HepG2 (cell line): ENCODE measurements around the gene NRSN2. TPM values are rescaled to one million over a fixed set of nuclear protein-coding genes. Genes with fewer than 3 reads are reported as not detected.

Source experiments
- CHD2 ChIP-seq: IDR thresholded peaks from 2 replicates; pipeline ENCODE4 v1.6.1; 2011; ENCODE audit warnings: low read depth, low read length, improper control_type of control experiment
- ESRRA ChIP-seq: sonication (generic); formaldehyde crosslinking; IDR thresholded peaks from 2 replicates; pipeline ENCODE4 v1.5.1; 2020; ENCODE audit warnings: mild to moderate bottlenecking, low read depth, missing genetic modification reagents
- GABPA ChIP-seq, 2 experiments: IDR thresholded peaks; 2 replicates each; pipeline ENCODE4 v1.6.1; 2011 to 2016; ENCODE audit warnings: low read depth in 2 of 2, low read length in 1 of 2, missing biosample characterization in 1 of 2, missing genetic modification characterization in 1 of 2
- HDAC2 ChIP-seq: sonication (generic); formaldehyde crosslinking; IDR thresholded peaks from 2 replicates; pipeline ENCODE4 v1.4.0; 2020; ENCODE audit warnings: missing genetic modification reagents
- KLF12 ChIP-seq: sonication (generic); formaldehyde crosslinking; IDR thresholded peaks from 2 replicates; pipeline ENCODE4 v1.4.0; 2020; ENCODE audit warnings: missing genetic modification reagents, borderline replicate concordance
- MAFG ChIP-seq: sonication (generic); formaldehyde crosslinking; IDR thresholded peaks from 2 replicates; pipeline ENCODE4 v1.5.1; 2020; ENCODE audit warnings: mild to moderate bottlenecking, missing genetic modification reagents
- MBNL3 ChIP-seq: fragments of 250-450 bp; sonication (Bioruptor Pico); conservative IDR thresholded peaks from 2 replicates; pipeline ENCODE4 v1.8.0; 2022; ENCODE audit warnings: mild to moderate bottlenecking, inconsistent platforms
- POLR2G ChIP-seq: fragments of 200-400 bp; formaldehyde crosslinking; IDR thresholded peaks from 2 replicates; pipeline ENCODE4 v1.6.1; 2018; ENCODE audit warnings: mild to moderate bottlenecking, low read depth, low read length, moderate library complexity
- RFX5 ChIP-seq: IDR thresholded peaks from 2 replicates; pipeline ENCODE4 v1.6.1; 2011; ENCODE audit warnings: low read depth, low read length, improper control_type of control experiment
- SRSF4 ChIP-seq: fragments of 200-400 bp; formaldehyde crosslinking; IDR thresholded peaks from one replicate; pipeline ENCODE4 v1.6.1; 2018; ENCODE audit warnings: mild to moderate bottlenecking, low read depth, low read length, moderate library complexity; ENCODE audit not compliant: poor library complexity, severe bottlenecking
- SYNCRIP ChIP-seq: fragments of 200-400 bp; formaldehyde crosslinking; IDR thresholded peaks from 2 replicates; pipeline ENCODE4 v1.6.1; 2018; ENCODE audit warnings: mild to moderate bottlenecking, low read depth, low read length; ENCODE audit not compliant: insufficient read depth
- TBX2 ChIP-seq: sonication (generic); formaldehyde crosslinking; IDR thresholded peaks from 2 replicates; pipeline ENCODE4 v1.5.0; 2020; ENCODE audit warnings: missing genetic modification reagents, mild to moderate bottlenecking, borderline replicate concordance
- TSC22D2 ChIP-seq: sonication (generic); formaldehyde crosslinking; IDR thresholded peaks from 2 replicates; pipeline ENCODE4 v1.5.1; 2020; ENCODE audit warnings: missing genetic modification reagents, mild to moderate bottlenecking, borderline replicate concordance
- YEATS2 ChIP-seq: sonication (generic); formaldehyde crosslinking; IDR thresholded peaks from 2 replicates; pipeline ENCODE4 v1.4.0; 2020; ENCODE audit warnings: missing genetic modification reagents, borderline replicate concordance
- ZKSCAN5 ChIP-seq: sonication (generic); formaldehyde crosslinking; IDR thresholded peaks from 2 replicates; pipeline ENCODE4 v1.5.1; 2020; ENCODE audit warnings: mild to moderate bottlenecking, missing genetic modification reagents
- ZNF180 ChIP-seq: sonication (generic); formaldehyde crosslinking; IDR thresholded peaks from 2 replicates; pipeline ENCODE4 v1.4.0; 2020; ENCODE audit warnings: low read depth, missing genetic modification reagents, borderline replicate concordance
- ZNF263 ChIP-seq: sonication (generic); formaldehyde crosslinking; IDR thresholded peaks from 2 replicates; pipeline ENCODE4 v1.4.0; 2020; ENCODE audit warnings: missing genetic modification reagents
- ZNF773 ChIP-seq: sonication (generic); formaldehyde crosslinking; IDR thresholded peaks from 2 replicates; pipeline ENCODE4 v1.4.0; 2020; ENCODE audit warnings: missing genetic modification reagents, borderline replicate concordance
- polyA plus RNA-seq, 8 experiments: library from polyadenylated mRNA; depleted of rRNA in 3 of 8; stranded (reverse) in 7 of 8; unstranded in 1 of 8; fragments of >200 nt; fragmentation: Illumina TruSeq in 4 of 8; extraction: Trizol in 4 of 8; gene quantifications; 2 replicates each; pipeline versions ENCODE4 v1.2.1 to v1.2.3, GENCODE V29; 2011 to 2016; ENCODE audit warnings: low read depth in 4 of 8, missing spikeins in 1 of 8, mixed read lengths in 1 of 8; ENCODE audit not compliant: insufficient read depth in 1 of 8
- total RNA-seq, 5 experiments: library from RNA; depleted of rRNA; stranded (reverse); fragments of >200 nt; fragmentation: Illumina TruSeq; extraction: Trizol; gene quantifications; 2 replicates each; pipeline ENCODE4 v1.2.3, GENCODE V29; 2016; ENCODE audit warnings: low read depth in 1 of 5
- TF ChIP-seq, protein P1 (sequence below): sonication (generic); formaldehyde crosslinking; IDR thresholded peaks from 2 replicates; pipeline ENCODE4 v1.4.0; 2020; ENCODE audit warnings: missing genetic modification reagents
- TF ChIP-seq, protein P2 (sequence below): sonication (generic); formaldehyde crosslinking; IDR thresholded peaks from 2 replicates; pipeline ENCODE4 v1.4.0; 2020; ENCODE audit warnings: missing genetic modification reagents
- TF ChIP-seq, protein P3 (sequence below): sonication (generic); formaldehyde crosslinking; conservative IDR thresholded peaks from 2 replicates; pipeline ENCODE4 v1.8.0; 2022; ENCODE audit warnings: low read depth, missing genetic modification reagents

The NRSN2 gene
- total and polyA plus RNA-seq, 2 of the 13 experiments (the other 11 are each of a cell fraction or from before 2014, with no cell fraction given) = 32.3 to 49.4 TPM

DNA sequence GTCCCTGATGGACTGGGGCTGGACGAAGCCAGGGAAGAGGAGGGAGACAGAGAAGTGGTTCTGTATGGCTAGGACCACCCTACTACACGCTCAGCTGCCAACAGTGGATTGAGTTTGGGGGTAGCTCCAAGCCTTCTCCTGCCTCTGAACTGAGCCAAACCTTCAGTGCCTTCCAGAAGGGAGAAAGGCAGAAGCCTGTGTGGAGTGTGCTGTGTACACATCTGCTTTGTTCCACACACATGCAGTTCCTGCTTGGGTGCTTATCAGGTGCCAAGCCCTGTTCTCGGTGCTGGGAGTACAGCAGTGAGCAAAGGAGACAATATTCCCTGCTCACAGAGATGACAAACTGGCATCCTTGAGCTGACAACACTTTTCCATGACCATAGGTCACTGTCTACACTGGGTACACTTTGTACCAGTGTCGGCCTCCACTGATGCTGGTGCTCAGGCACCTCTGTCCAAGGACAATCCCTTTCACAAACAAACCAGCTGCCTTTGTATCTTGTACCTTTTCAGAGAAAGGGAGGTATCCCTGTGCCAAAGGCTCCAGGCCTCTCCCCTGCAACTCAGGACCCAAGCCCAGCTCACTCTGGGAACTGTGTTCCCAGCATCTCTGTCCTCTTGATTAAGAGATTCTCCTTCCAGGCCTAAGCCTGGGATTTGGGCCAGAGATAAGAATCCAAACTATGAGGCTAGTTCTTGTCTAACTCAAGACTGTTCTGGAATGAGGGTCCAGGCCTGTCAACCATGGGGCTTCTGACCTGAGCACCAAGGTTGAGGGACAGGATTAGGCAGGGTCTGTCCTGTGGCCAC is 49.9 kb downstream of the NRSN2 start (continued):
- TF ChIP-seq, protein P1, sequence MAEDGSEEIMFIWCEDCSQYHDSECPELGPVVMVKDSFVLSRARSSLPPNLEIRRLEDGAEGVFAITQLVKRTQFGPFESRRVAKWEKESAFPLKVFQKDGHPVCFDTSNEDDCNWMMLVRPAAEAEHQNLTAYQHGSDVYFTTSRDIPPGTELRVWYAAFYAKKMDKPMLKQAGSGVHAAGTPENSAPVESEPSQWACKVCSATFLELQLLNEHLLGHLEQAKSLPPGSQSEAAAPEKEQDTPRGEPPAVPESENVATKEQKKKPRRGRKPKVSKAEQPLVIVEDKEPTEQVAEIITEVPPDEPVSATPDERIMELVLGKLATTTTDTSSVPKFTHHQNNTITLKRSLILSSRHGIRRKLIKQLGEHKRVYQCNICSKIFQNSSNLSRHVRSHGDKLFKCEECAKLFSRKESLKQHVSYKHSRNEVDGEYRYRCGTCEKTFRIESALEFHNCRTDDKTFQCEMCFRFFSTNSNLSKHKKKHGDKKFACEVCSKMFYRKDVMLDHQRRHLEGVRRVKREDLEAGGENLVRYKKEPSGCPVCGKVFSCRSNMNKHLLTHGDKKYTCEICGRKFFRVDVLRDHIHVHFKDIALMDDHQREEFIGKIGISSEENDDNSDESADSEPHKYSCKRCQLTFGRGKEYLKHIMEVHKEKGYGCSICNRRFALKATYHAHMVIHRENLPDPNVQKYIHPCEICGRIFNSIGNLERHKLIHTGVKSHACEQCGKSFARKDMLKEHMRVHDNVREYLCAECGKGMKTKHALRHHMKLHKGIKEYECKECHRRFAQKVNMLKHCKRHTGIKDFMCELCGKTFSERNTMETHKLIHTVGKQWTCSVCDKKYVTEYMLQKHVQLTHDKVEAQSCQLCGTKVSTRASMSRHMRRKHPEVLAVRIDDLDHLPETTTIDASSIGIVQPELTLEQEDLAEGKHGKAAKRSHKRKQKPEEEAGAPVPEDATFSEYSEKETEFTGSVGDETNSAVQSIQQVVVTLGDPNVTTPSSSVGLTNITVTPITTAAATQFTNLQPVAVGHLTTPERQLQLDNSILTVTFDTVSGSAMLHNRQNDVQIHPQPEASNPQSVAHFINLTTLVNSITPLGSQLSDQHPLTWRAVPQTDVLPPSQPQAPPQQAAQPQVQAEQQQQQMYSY (CRISPR knock-in tag) = no peak
- TF ChIP-seq GABPA (IDR thresholded peaks at IDR 0.05; ENCODE audit: low read depth, low read length) = no peak
- TF ChIP-seq GABPA (CRISPR knock-in tag; IDR thresholded peaks at IDR 0.05; ENCODE audit: low read depth) = peak; percentile 45; the same call in 1 of the 2 replicates
- no peak for TF ChIP-seq CHD2
- peak; percentile 94 for TF ChIP-seq ESRRA (CRISPR knock-in tag)
- TF ChIP-seq, protein P2, sequence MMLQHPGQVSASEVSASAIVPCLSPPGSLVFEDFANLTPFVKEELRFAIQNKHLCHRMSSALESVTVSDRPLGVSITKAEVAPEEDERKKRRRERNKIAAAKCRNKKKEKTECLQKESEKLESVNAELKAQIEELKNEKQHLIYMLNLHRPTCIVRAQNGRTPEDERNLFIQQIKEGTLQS (CRISPR knock-in tag) = peak; percentile 73
- no peak for TF ChIP-seq SYNCRIP
- no peak for TF ChIP-seq ZNF773 (CRISPR knock-in tag)
- TF ChIP-seq, protein P3, sequence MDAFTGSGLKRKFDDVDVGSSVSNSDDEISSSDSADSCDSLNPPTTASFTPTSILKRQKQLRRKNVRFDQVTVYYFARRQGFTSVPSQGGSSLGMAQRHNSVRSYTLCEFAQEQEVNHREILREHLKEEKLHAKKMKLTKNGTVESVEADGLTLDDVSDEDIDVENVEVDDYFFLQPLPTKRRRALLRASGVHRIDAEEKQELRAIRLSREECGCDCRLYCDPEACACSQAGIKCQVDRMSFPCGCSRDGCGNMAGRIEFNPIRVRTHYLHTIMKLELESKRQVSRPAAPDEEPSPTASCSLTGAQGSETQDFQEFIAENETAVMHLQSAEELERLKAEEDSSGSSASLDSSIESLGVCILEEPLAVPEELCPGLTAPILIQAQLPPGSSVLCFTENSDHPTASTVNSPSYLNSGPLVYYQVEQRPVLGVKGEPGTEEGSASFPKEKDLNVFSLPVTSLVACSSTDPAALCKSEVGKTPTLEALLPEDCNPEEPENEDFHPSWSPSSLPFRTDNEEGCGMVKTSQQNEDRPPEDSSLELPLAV (CRISPR knock-in tag) = no peak
- TF ChIP-seq ZKSCAN5 (CRISPR knock-in tag) = no peak
- TF ChIP-seq POLR2G = no peak; the same call in none of the 2 replicates
- peak; percentile 99 for TF ChIP-seq TBX2 (CRISPR knock-in tag)
- peak; percentile 100 for TF ChIP-seq HDAC2 (CRISPR knock-in tag)
- TF ChIP-seq TSC22D2 (CRISPR knock-in tag) = peak; percentile 92; the same call in 1 of the 2 replicates
- TF ChIP-seq ZNF180 (CRISPR knock-in tag) = no peak
- TF ChIP-seq MAFG (CRISPR knock-in tag) = no peak
- no peak for TF ChIP-seq SRSF4
- peak; percentile 82 for TF ChIP-seq ZNF263
- peak; percentile 63; the same call in 1 of the 2 replicates for TF ChIP-seq RFX5
- TF ChIP-seq MBNL3 (CRISPR knock-in tag) = no peak
- TF ChIP-seq KLF12 (CRISPR knock-in tag) = peak; percentile 69; the same call in 1 of the 2 replicates
- TF ChIP-seq YEATS2 = peak; percentile 81; the same call in 1 of the 2 replicates
